ENCODE measurements around the gene PYCARD.

DNA sequence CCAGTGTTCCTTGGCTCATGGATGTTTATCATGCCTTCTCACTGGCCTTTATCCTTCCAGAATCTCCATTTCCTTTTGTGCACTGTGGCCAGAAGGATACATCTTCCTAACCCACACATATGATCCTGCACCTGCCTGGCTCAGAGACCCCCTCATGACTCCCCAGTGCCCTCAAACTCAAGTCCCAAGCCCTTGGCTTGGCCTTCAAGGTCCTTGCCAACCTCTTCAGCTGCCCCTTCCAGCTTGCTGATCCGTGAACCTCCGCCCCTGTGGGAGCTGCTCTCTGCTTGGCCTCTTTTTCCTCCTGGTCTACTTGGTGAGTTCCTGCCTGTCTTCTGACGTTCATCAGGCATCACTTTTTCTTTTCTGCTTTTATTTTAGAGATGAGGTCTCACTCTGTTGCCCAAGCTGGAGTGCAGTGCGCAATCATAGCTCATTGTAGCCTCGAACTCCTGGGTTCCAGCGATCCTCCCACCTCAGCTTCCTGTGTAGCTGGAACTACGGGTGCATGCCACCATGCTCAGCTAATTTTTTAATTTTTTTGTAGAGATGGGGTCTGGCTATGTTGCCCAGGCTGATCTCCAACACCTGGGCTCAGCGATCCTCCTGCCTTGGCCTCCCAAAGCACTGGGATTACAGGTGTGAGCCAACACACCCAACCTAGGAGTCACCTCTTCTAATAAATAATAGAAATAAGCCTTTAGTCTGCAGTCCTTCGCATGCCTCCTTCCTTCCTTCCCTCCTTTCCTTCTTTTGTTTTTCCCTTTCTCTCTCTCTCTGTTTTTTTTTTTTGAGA, 2.5 kb upstream of the PYCARD start:
- TF ChIP-seq, protein P1, sequence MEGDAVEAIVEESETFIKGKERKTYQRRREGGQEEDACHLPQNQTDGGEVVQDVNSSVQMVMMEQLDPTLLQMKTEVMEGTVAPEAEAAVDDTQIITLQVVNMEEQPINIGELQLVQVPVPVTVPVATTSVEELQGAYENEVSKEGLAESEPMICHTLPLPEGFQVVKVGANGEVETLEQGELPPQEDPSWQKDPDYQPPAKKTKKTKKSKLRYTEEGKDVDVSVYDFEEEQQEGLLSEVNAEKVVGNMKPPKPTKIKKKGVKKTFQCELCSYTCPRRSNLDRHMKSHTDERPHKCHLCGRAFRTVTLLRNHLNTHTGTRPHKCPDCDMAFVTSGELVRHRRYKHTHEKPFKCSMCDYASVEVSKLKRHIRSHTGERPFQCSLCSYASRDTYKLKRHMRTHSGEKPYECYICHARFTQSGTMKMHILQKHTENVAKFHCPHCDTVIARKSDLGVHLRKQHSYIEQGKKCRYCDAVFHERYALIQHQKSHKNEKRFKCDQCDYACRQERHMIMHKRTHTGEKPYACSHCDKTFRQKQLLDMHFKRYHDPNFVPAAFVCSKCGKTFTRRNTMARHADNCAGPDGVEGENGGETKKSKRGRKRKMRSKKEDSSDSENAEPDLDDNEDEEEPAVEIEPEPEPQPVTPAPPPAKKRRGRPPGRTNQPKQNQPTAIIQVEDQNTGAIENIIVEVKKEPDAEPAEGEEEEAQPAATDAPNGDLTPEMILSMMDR (IDR thresholded peaks at IDR 0.05; ENCODE audit: borderline replicate concordance, extremely low read depth, low read length, poor library complexity, severe bottlenecking) = no peak
- TF ChIP-seq EZH2 (IDR thresholded peaks at IDR 0.05; ENCODE audit: borderline replicate concordance, low read depth, low read length, severe bottlenecking) = no peak

Measured in DND-41 (cell line).